HepG2 (cell line): Measurements from ENCODE around the gene ALG14. TPM values are rescaled to one million over a fixed set of nuclear protein-coding genes. Genes with fewer than 3 reads are reported as not detected.
A peak's percentile ranks its signal among the peaks of the same experiment; 100 is the strongest.

Experiments
- ATAC-seq: fragments of 200-7000 bp; cut with Tn5 transposase; 3 replicates; pipeline ENCODE4 v1.9.1; 2020; ENCODE audit warnings: mild to moderate bottlenecking, moderate library complexity
- BruUV-seq: library from RNA; stranded (reverse); fragments of 400-500 nt; replicated peaks from 2 replicates; lab custom pipeline; 2021; lab: Mats Ljungman, UMichigan
- CTCF ChIA-PET: fragments of 300-600 bp; formaldehyde crosslinking; extraction: SDS; loops from one replicate; lab custom pipeline; 2021; ENCODE audit warnings: low total read pairs, inconsistent platforms, low intra/inter-chr PET ratio; lab: Yijun Ruan, JAX
- POLR2A ChIA-PET: fragments of 350-600 bp; sonication (Branson Sonifier 250); formaldehyde crosslinking; loops from one replicate; lab custom pipeline; 2020; ENCODE audit warnings: antibody characterized with exemption, inconsistent platforms; lab: Yijun Ruan, JAX
- DNase-seq: peaks from one replicate; pipeline ENCODE4 v3.0.0-alpha.2; 2015; ENCODE audit warnings: low spot score
- FAIRE-seq: peaks from 3 replicates; lab custom pipeline; 2011; peaks lifted over from hg19 to GRCh38; lab: Jason Lieb, UNC
- H2AFZ ChIP-seq: one replicate; pipeline ENCODE4 v1.6.1; 2011; ENCODE audit warnings: low read length, inconsistent platforms
- H3K27ac ChIP-seq: fragments of 300-600 bp; 3 replicates; pipeline ENCODE4 v1.8.0; 2011; ENCODE audit warnings: mixed run types, mild to moderate bottlenecking, mixed read lengths, low read length, inconsistent platforms; ENCODE audit not compliant: insufficient read depth; ENCODE audit errors: extremely low read length
- H3K27me3 ChIP-seq, 2 experiments: fragments of 200-600 bp in 1 of 2; 2 replicates in 1 of 2; 3 replicates in 1 of 2; pipeline versions ENCODE4 v1.6.0 to v1.8.0; 2011; ENCODE audit warnings: low read length in 2 of 2, mild to moderate bottlenecking in 2 of 2, moderate library complexity in 2 of 2, inconsistent platforms in 1 of 2; ENCODE audit not compliant: insufficient read depth in 2 of 2, control insufficient read depth in 1 of 2
- H3K36me3 ChIP-seq, 2 experiments: fragments of 200-600 bp in 1 of 2; replicated peaks in 1 of 2; 2 replicates in 1 of 2; 3 replicates in 1 of 2; pipeline versions ENCODE4 v1.5.1 to v1.8.0; 2011; ENCODE audit warnings: low read length in 2 of 2, inconsistent platforms in 1 of 2; ENCODE audit not compliant: insufficient read depth in 2 of 2, control insufficient read depth in 1 of 2
- H3K4me1 ChIP-seq: 2 replicates; pipeline ENCODE4 v1.5.1; 2012; ENCODE audit warnings: low read length, inconsistent platforms; ENCODE audit not compliant: insufficient read depth
- H3K4me2 ChIP-seq: 2 replicates; pipeline ENCODE4 v1.6.0; 2011; ENCODE audit warnings: low read depth, low read length, inconsistent platforms
- H3K4me3 ChIP-seq, 3 experiments: fragments of 200-600 bp in 1 of 3; sonication (generic), shearing (Covaris generic) in 1 of 3; replicated peaks in 1 of 3; 2 replicates each; pipeline ENCODE4 v1.5.1; 2011 to 2016; ENCODE audit warnings: low read length in 3 of 3, inconsistent platforms in 2 of 3, low read depth in 2 of 3, mild to moderate bottlenecking in 2 of 3, control low read depth in 1 of 3, mixed read lengths in 1 of 3; ENCODE audit not compliant: insufficient read depth in 1 of 3
- H3K79me2 ChIP-seq: one replicate; pipeline ENCODE4 v1.6.1; 2011; ENCODE audit warnings: low read length, inconsistent platforms; ENCODE audit not compliant: insufficient read depth
- H3K9ac ChIP-seq: 2 replicates; pipeline ENCODE4 v1.6.0; 2011; ENCODE audit warnings: mild to moderate bottlenecking, low read depth, low read length, inconsistent platforms; ENCODE audit not compliant: insufficient read depth
- H3K9me3 ChIP-seq: 2 replicates; pipeline ENCODE4 v1.5.1; 2012; ENCODE audit warnings: mild to moderate bottlenecking, low read length
- H4K20me1 ChIP-seq: 2 replicates; pipeline ENCODE4 v1.6.0; 2011; ENCODE audit warnings: inconsistent platforms, mild to moderate bottlenecking, low read length, moderate library complexity; ENCODE audit not compliant: insufficient read depth
- ATAD3A ChIP-seq: sonication (generic); formaldehyde crosslinking; IDR thresholded peaks from 2 replicates; pipeline ENCODE4 v1.4.0; 2020; ENCODE audit warnings: missing genetic modification reagents
- ELF3 ChIP-seq: IDR thresholded peaks from 2 replicates; pipeline ENCODE4 v1.6.1; 2016; ENCODE audit warnings: missing genetic modification reagents, missing compliant biosample characterization
- HDAC6 ChIP-seq: fragments of 200-600 bp; sonication (generic); IDR thresholded peaks from 2 replicates; pipeline ENCODE4 v1.7.0; 2017; ENCODE audit warnings: mild to moderate bottlenecking, antibody characterized with exemption, low read length, low read depth
- HNRNPLL ChIP-seq: fragments of 200-400 bp; formaldehyde crosslinking; IDR thresholded peaks from 2 replicates; pipeline ENCODE4 v1.6.1; 2017; ENCODE audit warnings: mild to moderate bottlenecking, low read depth, low read length; ENCODE audit not compliant: poor library complexity, severe bottlenecking
- JUN ChIP-seq: sonication (generic); formaldehyde crosslinking; IDR thresholded peaks from 2 replicates; pipeline ENCODE4 v1.4.0; 2020; ENCODE audit warnings: mild to moderate bottlenecking, missing genetic modification reagents
- MTA3 ChIP-seq: sonication (generic); formaldehyde crosslinking; IDR thresholded peaks from 2 replicates; pipeline ENCODE4 v1.4.0; 2020; ENCODE audit warnings: missing genetic modification reagents
- RBAK ChIP-seq: sonication (generic); formaldehyde crosslinking; IDR thresholded peaks from 2 replicates; pipeline ENCODE4 v1.5.1; 2020; ENCODE audit warnings: mild to moderate bottlenecking, missing genetic modification reagents
- REST ChIP-seq, 2 experiments: IDR thresholded peaks; 2 replicates each; pipeline ENCODE4 v1.6.1; 2011 to 2012; ENCODE audit warnings: low read length in 2 of 2, borderline replicate concordance in 1 of 2, low read depth in 1 of 2, mild to moderate bottlenecking in 1 of 2, moderate library complexity in 1 of 2
- TAF1 ChIP-seq: sonication (generic); formaldehyde crosslinking; IDR thresholded peaks from 2 replicates; pipeline ENCODE4 v1.4.0; 2020; ENCODE audit warnings: missing genetic modification reagents
- TBP ChIP-seq: sonication (generic); formaldehyde crosslinking; IDR thresholded peaks from 2 replicates; pipeline ENCODE4 v1.5.0; 2020; ENCODE audit warnings: missing genetic modification reagents
- TERF1 ChIP-seq: sonication (generic); formaldehyde crosslinking; IDR thresholded peaks from 2 replicates; pipeline ENCODE4 v1.8.0; 2022; ENCODE audit warnings: mild to moderate bottlenecking, missing genetic modification reagents, moderate library complexity
- TOPORS ChIP-seq: sonication (generic); formaldehyde crosslinking; IDR thresholded peaks from 2 replicates; pipeline ENCODE4 v1.8.0; 2023; ENCODE audit warnings: mild to moderate bottlenecking, missing genetic modification reagents
- ZBTB34 ChIP-seq: sonication (generic); formaldehyde crosslinking; IDR thresholded peaks from 2 replicates; pipeline ENCODE4 v1.8.0; 2022; ENCODE audit warnings: mild to moderate bottlenecking, missing genetic modification reagents
- ZFP41 ChIP-seq: sonication (generic); formaldehyde crosslinking; IDR thresholded peaks from 2 replicates; pipeline ENCODE4 v1.4.0; 2020; ENCODE audit warnings: mild to moderate bottlenecking, missing genetic modification reagents, borderline replicate concordance
- ZMAT3 ChIP-seq: sonication (generic); formaldehyde crosslinking; conservative IDR thresholded peaks from 2 replicates; pipeline ENCODE4 v1.7.0; 2021; ENCODE audit warnings: missing genetic modification reagents
- ZNF225 ChIP-seq: sonication (generic); formaldehyde crosslinking; IDR thresholded peaks from 2 replicates; pipeline ENCODE4 v1.4.0; 2020; ENCODE audit warnings: mild to moderate bottlenecking, missing genetic modification reagents
- ZNF7 ChIP-seq: IDR thresholded peaks from 2 replicates; pipeline ENCODE4 v1.6.1; 2016; ENCODE audit warnings: missing biosample characterization, missing genetic modification reagents
- WGBS: methylation state at CpG from one replicate; pipeline ENCODE4 v1.1.6; 2017; ENCODE audit warnings: low lambda C conversion rate; 5-methylcytosine and 5-hydroxymethylcytosine counted together
- in situ Hi-C: cut with HindIII; loops from 2 replicates; pipeline ENCODE4 v1.10.0; 2017; ENCODE audit warnings: low pct_unique_long_range_greater_than_20kb; ENCODE audit not compliant: extremely low pct_ligation_motif_present
- intact Hi-C: fragments of 100-400 bp; cut with micrococcal nuclease; formaldehyde crosslinking; loops from one replicate; pipeline ENCODE4 v1.10.0; 2022; ENCODE audit not compliant: unreplicated experiment
- polyA plus RNA-seq, 8 experiments: library from polyadenylated mRNA; depleted of rRNA in 3 of 8; stranded (reverse) in 7 of 8; unstranded in 1 of 8; fragments of >200 nt; fragmentation: Illumina TruSeq in 4 of 8; extraction: Trizol in 4 of 8; gene quantifications; 2 replicates each; pipeline versions ENCODE4 v1.2.1 to v1.2.3, GENCODE V29; 2011 to 2016; ENCODE audit warnings: low read depth in 4 of 8, missing spikeins in 1 of 8, mixed read lengths in 1 of 8; ENCODE audit not compliant: insufficient read depth in 1 of 8
- total RNA-seq, 5 experiments: library from RNA; depleted of rRNA; stranded (reverse); fragments of >200 nt; fragmentation: Illumina TruSeq; extraction: Trizol; gene quantifications; 2 replicates each; pipeline ENCODE4 v1.2.3, GENCODE V29; 2016; ENCODE audit warnings: low read depth in 1 of 5

ALG14 gene
- total and polyA plus RNA-seq, 2 of the 13 experiments (the other 11 are each of a cell fraction or from before 2014, with no cell fraction given) = 4.5 to 12.7 TPM

- peak; percentile 98 for FAIRE-seq
- peak overlapping the region; percentile 68 for H3K9ac ChIP-seq
- ChIA-PET CTCF (no interaction called here), POLR2A (interaction anchor here (0.7 to 2.0 kb wide), 7 partner anchors 9 to 111 kb away, joined by 3 to 17 read pairs (median 5); partner anchors contain the start of genes ALG14 and RWDD3)
- H3K79me2 ChIP-seq = peaks cover 41% of the 10 kb centered on the region
- no peaks in the 10 kb centered on the region for H3K36me3 ChIP-seq
- 5% methylated on average over 8 of the region's 8 CpGs for WGBS
- H3K9me3 ChIP-seq = no peaks in the 10 kb centered on the region
- H3K4me1 ChIP-seq = peaks cover 72% of the 10 kb centered on the region
- H3K4me3 ChIP-seq = no peak overlapping the region
- DNase-seq = peak; percentile 99
- BruUV-seq = no TSS peak
- peak; percentile 91 for ATAC-seq
- in situ Hi-C loops = loop anchor here (10.0 kb wide), 1 partner anchor 47 kb away; the partner anchor contains the start of gene ALG14
- H3K4me2 ChIP-seq = peak overlapping the region; percentile 59
- H2AFZ ChIP-seq = no peak overlapping the region
- intact Hi-C loops = loop anchor here (1.0 kb wide), 1 partner anchor 11 kb away; no protein-coding TSS in a partner anchor
- no peaks in the 10 kb centered on the region for H3K27me3 ChIP-seq
- peak overlapping the region; percentile 96 for H3K27ac ChIP-seq
- H4K20me1 ChIP-seq = no peaks in the 10 kb centered on the region
- TF ChIP-seq RBAK (CRISPR knock-in tag) = 0 out of 2 replicates have a peak, but pooled peaks have one; percentile 21
- peak; percentile 44; the same call in 1 of the 2 replicates for TF ChIP-seq ZFP41 (CRISPR knock-in tag)
- TF ChIP-seq ZNF225 (CRISPR knock-in tag) = no peak
- TF ChIP-seq HNRNPLL = no peak
- peak; percentile 51; the same call in 1 of the 2 replicates for TF ChIP-seq JUN
- peak; percentile 55; the same call in 1 of the 2 replicates for TF ChIP-seq TOPORS
- no peak for TF ChIP-seq MTA3 (CRISPR knock-in tag)
- 0 out of 2 replicates have a peak, but pooled peaks have one; percentile 21 for TF ChIP-seq ZBTB34
- TF ChIP-seq HDAC6 = no peak
- no peak for TF ChIP-seq TBP (CRISPR knock-in tag)
- TF ChIP-seq TAF1 (CRISPR knock-in tag) = no peak
- no peak for TF ChIP-seq TERF1
- 0 out of 2 replicates have a peak, but pooled peaks have one; percentile 12 for TF ChIP-seq ZMAT3 (CRISPR knock-in tag)
- TF ChIP-seq ZNF7 (CRISPR knock-in tag) = no peak
- no peak for TF ChIP-seq ATAD3A
- TF ChIP-seq ELF3 (CRISPR knock-in tag) = no peak
- peak in 1 of 2 experiments; percentile 40; a peak in 1 of 4 replicates for TF ChIP-seq REST (IDR thresholded peaks at IDR 0.05; ENCODE audit: borderline replicate concordance in 1 of 2, low read depth in 1 of 2, low read length in 2 of 2)
These were observed 49.5 kb upstream of the ALG14 start for GRCh38 chr1:95122151-95122697.
